Liver (tissue), 3 donors: ENCODE data around the gene KCTD8.

Experiments
- EGR1 ChIP-seq, 2 donors: IDR thresholded peaks; 2 replicates each; pipeline ENCODE4 v1.6.1; 2016 to 2018; ENCODE audit warnings: antibody characterized with exemption in 2 of 2, low read depth in 2 of 2
- TF ChIP-seq, protein P1 (sequence below): fragments of 150-350 bp; IDR thresholded peaks from 2 replicates; pipeline ENCODE4 v1.5.1; 2017; ENCODE audit warnings: improper control_type of control experiment, low read depth, low read length; ENCODE audit not compliant: missing input control
- donor health status: healthy.
- donor health status: healthy.

DNA sequence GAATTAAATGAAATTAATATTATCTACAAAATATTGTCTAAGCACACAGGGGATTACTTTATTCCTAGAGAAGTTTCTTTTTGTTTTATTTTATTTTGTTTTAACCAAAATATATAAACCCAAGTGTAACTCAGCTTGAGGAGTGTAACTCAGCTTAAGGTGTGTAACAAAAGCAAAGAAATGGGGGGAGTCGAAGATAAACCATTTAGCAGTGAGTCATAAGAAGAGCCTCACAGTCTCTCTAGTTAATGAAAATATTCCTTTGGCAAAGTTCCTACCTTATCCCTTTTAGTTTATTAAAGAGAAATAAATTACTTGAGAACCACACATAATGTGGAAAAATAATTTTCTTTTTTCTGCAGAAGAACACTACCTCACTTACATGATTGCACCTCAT is 261.8 kb downstream of the KCTD8 start:
- TF ChIP-seq, protein P1, sequence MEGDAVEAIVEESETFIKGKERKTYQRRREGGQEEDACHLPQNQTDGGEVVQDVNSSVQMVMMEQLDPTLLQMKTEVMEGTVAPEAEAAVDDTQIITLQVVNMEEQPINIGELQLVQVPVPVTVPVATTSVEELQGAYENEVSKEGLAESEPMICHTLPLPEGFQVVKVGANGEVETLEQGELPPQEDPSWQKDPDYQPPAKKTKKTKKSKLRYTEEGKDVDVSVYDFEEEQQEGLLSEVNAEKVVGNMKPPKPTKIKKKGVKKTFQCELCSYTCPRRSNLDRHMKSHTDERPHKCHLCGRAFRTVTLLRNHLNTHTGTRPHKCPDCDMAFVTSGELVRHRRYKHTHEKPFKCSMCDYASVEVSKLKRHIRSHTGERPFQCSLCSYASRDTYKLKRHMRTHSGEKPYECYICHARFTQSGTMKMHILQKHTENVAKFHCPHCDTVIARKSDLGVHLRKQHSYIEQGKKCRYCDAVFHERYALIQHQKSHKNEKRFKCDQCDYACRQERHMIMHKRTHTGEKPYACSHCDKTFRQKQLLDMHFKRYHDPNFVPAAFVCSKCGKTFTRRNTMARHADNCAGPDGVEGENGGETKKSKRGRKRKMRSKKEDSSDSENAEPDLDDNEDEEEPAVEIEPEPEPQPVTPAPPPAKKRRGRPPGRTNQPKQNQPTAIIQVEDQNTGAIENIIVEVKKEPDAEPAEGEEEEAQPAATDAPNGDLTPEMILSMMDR, result no peak
- no peak for TF ChIP-seq EGR1 (IDR thresholded peaks at IDR 0.05; ENCODE audit: low read depth in 2 of 2)
